Measurements from ENCODE around the gene NDOR1.

The NDOR1 gene

DNA sequence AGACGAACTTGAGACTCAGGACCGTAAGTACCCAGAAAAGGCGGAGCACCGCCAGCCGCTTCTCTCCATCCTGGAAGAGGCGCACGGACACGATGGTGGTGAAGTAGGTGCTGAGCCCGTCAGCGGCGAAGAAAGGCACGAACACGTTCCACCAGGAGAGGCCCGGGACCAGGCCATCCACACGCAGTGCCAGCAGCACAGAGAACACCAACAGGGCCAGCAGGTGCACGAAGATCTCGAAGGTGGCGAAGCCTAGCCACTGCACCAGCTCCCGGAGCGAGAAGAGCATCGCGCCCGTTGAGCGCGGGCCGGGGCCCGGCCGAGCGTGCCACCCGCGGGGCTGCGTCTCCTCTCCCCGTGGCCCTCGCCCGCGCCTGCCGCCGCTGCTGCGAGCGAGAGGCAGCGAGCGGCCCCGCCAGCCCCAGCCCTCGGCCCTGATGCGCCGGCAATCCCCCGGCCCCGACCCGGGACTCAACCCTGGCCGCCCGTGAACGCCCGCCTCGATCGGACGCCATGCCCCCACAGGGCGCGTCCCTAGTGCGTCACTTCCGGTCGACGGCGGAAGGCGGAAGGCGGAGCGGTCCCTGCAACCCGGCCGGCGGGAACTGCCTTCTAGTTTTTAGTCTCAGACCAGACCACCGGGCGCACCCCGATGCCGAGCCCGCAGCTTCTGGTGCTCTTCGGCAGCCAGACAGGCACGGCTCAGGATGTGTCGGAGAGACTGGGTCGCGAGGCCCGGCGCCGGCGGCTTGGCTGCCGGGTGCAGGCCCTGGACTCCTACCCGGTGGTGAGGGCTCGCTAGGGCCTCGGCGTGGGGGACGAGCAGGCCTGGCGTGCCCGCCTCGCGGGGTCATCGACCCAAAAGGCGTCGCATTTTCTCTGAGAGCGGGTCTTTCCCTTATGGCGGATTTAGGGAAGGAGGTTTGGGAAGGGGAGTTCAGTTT lies at the start of gene NDOR1, which contains the start of gene TMEM203:
Gene NDOR1, plus strand, starts transcription at position 575 of the 944 bp plus-strand sequence. Its CDS starts 78 bp downstream, at position 653.
Gene TMEM203, minus strand, starts transcription at position 523 of the 944 bp plus-strand sequence. Its CDS starts 234 bp downstream, at position 289.
- DNase-seq (ENCODE audit: extremely low read depth, insufficient read length) = peak; percentile 89
- Histone ChIP-seq H3K4me3 (replicated peaks; ENCODE audit: low read depth, low read length) (peak within 1 kb of the TSS; percentile 91), H3K36me3 (ENCODE audit: control insufficient read depth, insufficient read depth, low read length) (peaks cover 7% of the 10 kb centered on the region), H3K27me3 (replicated peaks; ENCODE audit: control insufficient read depth, insufficient read depth, low read length) (no peaks in the 10 kb centered on the region)
- TF ChIP-seq, protein P1, sequence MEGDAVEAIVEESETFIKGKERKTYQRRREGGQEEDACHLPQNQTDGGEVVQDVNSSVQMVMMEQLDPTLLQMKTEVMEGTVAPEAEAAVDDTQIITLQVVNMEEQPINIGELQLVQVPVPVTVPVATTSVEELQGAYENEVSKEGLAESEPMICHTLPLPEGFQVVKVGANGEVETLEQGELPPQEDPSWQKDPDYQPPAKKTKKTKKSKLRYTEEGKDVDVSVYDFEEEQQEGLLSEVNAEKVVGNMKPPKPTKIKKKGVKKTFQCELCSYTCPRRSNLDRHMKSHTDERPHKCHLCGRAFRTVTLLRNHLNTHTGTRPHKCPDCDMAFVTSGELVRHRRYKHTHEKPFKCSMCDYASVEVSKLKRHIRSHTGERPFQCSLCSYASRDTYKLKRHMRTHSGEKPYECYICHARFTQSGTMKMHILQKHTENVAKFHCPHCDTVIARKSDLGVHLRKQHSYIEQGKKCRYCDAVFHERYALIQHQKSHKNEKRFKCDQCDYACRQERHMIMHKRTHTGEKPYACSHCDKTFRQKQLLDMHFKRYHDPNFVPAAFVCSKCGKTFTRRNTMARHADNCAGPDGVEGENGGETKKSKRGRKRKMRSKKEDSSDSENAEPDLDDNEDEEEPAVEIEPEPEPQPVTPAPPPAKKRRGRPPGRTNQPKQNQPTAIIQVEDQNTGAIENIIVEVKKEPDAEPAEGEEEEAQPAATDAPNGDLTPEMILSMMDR (IDR thresholded peaks at IDR 0.05; ENCODE audit: insufficient read depth, low read length, poor library complexity, severe bottlenecking) = no peak

DNA sequence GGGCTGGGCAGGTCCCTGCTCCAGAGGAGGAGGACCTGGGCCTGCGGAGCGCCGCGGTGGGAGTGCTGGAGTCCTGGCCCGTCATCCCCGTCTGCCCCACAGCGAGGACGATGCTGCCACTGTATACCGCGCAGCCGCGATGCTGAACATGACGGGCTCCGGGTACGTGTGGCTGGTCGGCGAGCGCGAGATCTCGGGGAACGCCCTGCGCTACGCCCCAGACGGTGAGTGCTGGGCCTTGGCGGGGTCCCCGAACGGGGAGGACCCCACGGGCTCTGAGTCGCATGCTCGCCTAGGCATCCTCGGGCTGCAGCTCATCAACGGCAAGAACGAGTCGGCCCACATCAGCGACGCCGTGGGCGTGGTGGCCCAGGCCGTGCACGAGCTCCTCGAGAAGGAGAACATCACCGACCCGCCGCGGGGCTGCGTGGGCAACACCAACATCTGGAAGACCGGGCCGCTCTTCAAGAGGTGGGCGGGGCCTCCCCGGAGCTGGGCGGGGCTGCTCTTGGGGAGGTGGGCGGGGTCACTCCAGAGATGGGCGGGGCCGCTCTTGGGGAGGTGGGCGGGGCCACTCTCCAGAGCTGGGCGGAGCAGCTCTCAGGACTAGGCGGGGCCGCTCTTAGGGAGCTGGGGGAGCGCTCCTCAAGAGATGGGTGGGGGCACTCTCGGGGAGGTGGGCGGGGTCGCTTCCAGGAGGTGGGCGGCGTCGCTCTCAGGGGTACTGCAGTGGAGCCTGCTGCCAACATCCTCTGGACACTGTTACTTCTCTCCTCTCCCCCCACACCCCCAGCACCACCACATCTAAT lies 48.7 kb upstream of the NDOR1 start:
- no peaks in the 10 kb centered on the region for H3K36me3 ChIP-seq (ENCODE audit: control insufficient read depth, insufficient read depth, low read length)
- TF ChIP-seq, protein P1 (IDR thresholded peaks at IDR 0.05; ENCODE audit: insufficient read depth, low read length, poor library complexity, severe bottlenecking) = no peak
- peak overlapping the region; percentile 43 for H3K4me3 ChIP-seq (replicated peaks; ENCODE audit: low read depth, low read length)
- DNase-seq (ENCODE audit: extremely low read depth, insufficient read length) = peak; percentile 82
- no peaks in the 10 kb centered on the region for H3K27me3 ChIP-seq (replicated peaks; ENCODE audit: control insufficient read depth, insufficient read depth, low read length)

DNA sequence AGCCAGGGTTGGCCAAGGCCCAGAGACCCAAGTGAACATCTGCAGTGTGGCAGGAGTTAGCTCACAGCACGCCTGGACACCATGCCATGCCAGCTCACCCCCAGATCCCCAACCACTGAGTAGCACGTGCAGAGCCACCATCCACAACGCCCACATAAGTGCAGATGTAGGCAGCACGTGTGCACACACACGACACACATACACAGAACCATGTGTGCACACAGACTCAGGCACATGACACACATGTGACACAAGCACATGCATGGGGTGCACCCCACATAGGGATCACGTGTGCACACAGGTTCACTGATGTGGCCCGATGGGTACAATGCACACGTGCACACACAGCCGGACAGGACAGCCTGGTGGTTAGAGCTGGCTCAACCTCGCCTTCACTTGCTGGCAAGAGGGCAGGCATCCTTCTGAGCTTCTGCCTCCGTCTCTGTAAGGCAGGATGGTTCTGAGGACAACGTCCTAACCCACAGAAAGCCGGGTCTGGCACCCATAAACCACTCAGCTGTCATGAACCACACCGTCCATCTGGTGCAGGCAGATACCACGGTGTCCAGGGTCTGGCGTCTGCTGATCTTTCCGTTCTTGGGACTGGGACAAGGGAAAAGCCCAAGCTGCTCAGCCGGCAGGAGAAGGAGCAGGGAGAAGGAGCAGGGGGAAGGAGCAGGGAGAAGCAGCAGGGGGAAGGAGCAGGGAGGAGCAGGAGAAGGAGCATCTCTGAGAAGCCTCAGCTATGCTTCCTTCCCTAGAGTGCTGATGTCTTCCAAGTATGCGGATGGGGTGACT lies 47.7 kb upstream of the NDOR1 start:
- H3K36me3 ChIP-seq (ENCODE audit: control insufficient read depth, insufficient read depth, low read length) = no peaks in the 10 kb centered on the region
- H3K27me3 ChIP-seq (replicated peaks; ENCODE audit: control insufficient read depth, insufficient read depth, low read length) = no peaks in the 10 kb centered on the region
- TF ChIP-seq, protein P1 (IDR thresholded peaks at IDR 0.05; ENCODE audit: insufficient read depth, low read length, poor library complexity, severe bottlenecking) = no peak
- H3K4me3 ChIP-seq (replicated peaks; ENCODE audit: low read depth, low read length) = no peak overlapping the region
- no peak for DNase-seq (ENCODE audit: extremely low read depth, insufficient read length)

DNA sequence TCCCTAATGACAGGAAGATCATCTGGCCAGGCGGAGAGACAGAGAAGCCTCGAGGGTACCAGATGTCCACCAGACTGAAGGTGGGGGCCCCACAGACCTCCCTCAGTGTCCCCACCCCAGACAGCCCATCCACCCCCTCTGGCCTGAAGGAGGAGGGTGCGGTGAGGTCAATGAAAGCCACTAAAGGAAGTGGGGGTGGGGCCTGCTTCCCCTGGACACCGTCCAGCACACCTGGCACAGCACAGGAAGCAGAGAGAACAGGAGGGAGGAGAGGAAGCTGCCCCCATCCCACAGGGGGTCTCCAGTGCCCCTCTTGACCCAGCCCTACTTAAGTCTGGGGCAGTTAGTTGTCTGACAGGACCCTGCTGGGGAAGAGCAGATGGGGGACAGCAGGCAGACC lies 46.9 kb upstream of the NDOR1 start:
- Histone ChIP-seq H3K27me3 (replicated peaks; ENCODE audit: control insufficient read depth, insufficient read depth, low read length) (no peaks in the 10 kb centered on the region), H3K36me3 (ENCODE audit: control insufficient read depth, insufficient read depth, low read length) (no peaks in the 10 kb centered on the region), H3K4me3 (replicated peaks; ENCODE audit: low read depth, low read length) (no peak overlapping the region)
- DNase-seq (ENCODE audit: extremely low read depth, insufficient read length) = no peak
- TF ChIP-seq, protein P1 (IDR thresholded peaks at IDR 0.05; ENCODE audit: insufficient read depth, low read length, poor library complexity, severe bottlenecking) = no peak
